Measurements from ENCODE around the gene CCDC43.
A peak's percentile ranks its signal among the peaks of the same experiment; 100 is the strongest.
"Not testable (repeated sequence)": the region's sequence is repeated elsewhere in the genome, so short reads cannot be mapped to it uniquely, and the experiment has no call there.

CCDC43 gene

GRCh38 chr17:44689477-44690217 lies at the start of gene CCDC43:
Gene CCDC43, minus strand, starts transcription at chr17:44689776. Its CDS starts 23 bp downstream, at chr17:44689753.
- DNase-seq (ENCODE audit: low read depth): peak; percentile 87

GRCh38 chr17:44738214-44738906 lies 48.8 kb upstream of the CCDC43 start:
- DNase-seq (ENCODE audit: low read depth): no peak

GRCh38 chr17:44736551-44737240 lies 47.1 kb upstream of the CCDC43 start:
- DNase-seq (ENCODE audit: low read depth): no peak

DNA sequence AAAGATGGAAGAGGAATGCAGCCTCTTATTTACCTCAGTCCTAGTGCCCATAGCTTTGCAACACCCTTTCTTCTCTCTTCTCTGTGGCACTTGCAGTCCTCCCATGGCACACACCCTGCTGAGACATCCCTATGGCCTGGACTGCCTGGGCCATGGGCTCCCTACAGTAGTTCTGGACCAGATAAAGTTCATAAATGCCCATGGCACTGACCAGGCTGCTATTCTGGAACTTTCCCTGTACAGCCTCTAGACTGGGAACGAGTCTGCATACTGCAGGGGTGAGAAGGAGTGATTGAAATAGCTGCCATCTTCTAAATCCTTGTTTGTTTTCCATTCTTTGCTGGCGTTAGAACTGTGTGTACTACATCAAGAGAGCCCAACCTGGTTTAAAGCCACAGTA lies 44.7 kb upstream of the CCDC43 start:
- no peak for DNase-seq (ENCODE audit: low read depth)

- DNase-seq (ENCODE audit: low read depth): no peak
These were observed 44.2 kb upstream of the CCDC43 start for GRCh38 chr17:44733753-44734152.

DNA sequence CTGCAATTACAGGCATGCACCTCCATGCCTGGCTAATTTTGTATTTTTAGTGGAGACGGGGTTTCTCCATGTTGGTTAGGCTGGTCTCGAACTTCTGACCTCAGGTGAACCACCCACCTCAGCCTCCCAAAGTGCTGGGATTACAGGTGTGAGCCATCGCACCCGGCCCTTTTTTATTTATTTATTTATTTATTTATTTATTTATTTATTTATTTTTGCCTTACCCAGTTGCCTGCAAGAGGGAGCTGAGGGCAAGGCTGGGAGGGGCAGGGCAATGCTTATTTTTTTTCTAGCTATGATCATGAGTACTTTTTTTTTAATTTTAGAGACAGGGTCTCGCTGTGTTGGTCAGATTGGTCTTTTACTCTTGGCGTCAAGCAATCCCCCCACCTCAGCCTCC lies 36.5 kb upstream of the CCDC43 start:
- DNase-seq (ENCODE audit: low read depth): not testable (repeated sequence)

DNA sequence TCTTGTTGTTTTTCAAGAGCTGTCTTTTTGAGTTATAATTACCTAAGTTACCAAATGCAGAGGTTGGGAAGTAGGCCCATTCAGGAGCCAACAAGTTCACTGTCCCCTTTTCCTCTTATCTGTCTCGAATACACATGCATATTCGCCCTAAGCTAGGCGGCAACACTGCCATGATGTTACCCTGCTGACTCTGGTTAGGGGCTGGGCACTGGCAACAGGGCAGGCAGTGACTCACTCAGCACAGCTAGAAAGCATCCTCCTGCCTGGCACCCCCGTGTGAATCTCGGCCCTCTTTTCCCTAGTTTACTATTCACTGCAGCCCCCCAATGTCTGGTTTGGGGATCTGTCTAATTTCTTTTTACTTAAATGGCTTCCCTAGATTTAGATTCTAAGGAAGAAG lies 32.7 kb upstream of the CCDC43 start:
- DNase-seq (ENCODE audit: low read depth): no peak

DNA sequence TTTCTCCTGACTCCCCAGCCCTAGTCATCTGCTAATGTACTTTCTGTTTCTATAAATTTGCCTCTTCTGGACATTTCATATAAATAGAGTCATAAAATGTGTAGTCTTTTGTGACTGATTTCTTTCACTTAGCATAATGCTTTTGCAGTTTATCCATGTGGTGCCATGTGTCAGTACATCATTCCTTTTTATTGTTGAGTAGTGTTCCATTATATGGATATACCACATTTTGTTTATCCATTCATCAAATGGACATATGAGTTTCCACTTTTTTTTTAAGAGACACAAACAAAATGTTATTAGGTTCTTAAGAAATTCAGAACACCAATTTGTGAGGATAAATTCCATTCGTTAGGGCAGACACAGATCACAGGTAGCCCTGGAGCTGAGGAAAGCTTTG lies 29.9 kb upstream of the CCDC43 start:
- no peak for DNase-seq (ENCODE audit: low read depth)

- DNase-seq (ENCODE audit: low read depth): peak; percentile 77
These were observed 19.1 kb upstream of the CCDC43 start, which contains the start of gene DBF4B for GRCh38 chr17:44708401-44709263. Gene DBF4B, plus strand, starts transcription at chr17:44708665. Its CDS starts 156 bp downstream, at chr17:44708821.

GRCh38 chr17:44707755-44708400 lies 18.3 kb upstream of the CCDC43 start:
- DNase-seq (ENCODE audit: low read depth): no peak

- DNase-seq (ENCODE audit: low read depth): not testable (repeated sequence)
These were observed 10.7 kb upstream of the CCDC43 start for GRCh38 chr17:44700288-44700687.

- DNase-seq (ENCODE audit: low read depth): no peak
These were observed 4.0 kb upstream of the CCDC43 start for GRCh38 chr17:44693609-44694008.

DNA sequence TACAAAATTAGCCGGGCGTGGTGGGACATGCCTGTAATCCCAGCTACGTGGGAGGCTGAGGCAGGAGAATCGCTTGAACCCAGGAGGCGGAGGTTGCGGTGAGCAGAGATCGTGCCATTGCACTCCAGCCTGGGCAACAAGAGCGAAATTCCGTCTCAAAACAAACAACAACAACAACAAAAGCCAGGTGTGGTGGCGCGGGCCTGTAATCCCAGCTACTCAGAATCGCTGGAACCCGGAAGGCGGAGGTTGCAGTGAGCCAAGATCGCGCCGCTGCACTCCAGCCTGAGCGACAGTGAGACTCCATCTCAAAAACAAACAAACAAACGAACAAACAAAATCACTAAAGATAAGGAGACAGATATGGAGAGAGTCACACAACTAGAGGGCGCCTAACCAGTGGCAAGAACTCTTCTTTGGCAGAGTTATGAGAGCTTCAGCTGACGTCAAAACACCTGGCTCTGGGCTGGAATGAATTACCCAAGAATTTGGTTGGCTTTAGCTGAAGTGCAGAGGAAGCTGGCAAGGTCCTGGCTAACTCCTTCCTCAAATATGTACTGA lies 1.2 kb upstream of the CCDC43 start:
- not testable (repeated sequence) for DNase-seq (ENCODE audit: low read depth)

GRCh38 chr17:44688675-44689476 lies 700 bp downstream of the CCDC43 start:
- no peak for DNase-seq (ENCODE audit: low read depth)

- DNase-seq (ENCODE audit: low read depth): no peak
These were observed 1.4 kb downstream of the CCDC43 start for GRCh38 chr17:44688200-44688599.

GRCh38 chr17:44687756-44688155 lies 1.8 kb downstream of the CCDC43 start:
- no peak for DNase-seq (ENCODE audit: low read depth)

DNA sequence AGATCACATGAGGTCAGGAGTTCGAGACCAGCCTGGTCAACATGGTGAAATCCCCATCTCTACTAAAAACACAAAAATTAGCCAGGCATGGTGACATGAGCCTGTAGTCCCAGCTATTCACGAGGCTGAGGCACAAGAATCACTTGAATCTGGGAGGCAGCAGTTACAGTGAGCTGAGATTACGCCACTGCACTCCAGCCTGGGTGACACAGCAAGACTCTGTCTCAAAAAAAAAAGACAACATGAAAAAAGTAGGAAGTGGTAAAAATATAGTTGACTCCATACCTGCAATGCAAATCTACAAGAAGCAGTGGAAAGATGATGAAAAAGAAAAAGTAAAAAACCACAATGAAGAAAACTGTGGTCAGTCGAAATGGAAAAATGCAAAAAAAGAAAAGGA lies 6.3 kb downstream of the CCDC43 start:
- DNase-seq (ENCODE audit: low read depth): not testable (repeated sequence)

- DNase-seq (ENCODE audit: low read depth): no peak
These were observed 12.4 kb downstream of the CCDC43 start for GRCh38 chr17:44677136-44677535.

DNA sequence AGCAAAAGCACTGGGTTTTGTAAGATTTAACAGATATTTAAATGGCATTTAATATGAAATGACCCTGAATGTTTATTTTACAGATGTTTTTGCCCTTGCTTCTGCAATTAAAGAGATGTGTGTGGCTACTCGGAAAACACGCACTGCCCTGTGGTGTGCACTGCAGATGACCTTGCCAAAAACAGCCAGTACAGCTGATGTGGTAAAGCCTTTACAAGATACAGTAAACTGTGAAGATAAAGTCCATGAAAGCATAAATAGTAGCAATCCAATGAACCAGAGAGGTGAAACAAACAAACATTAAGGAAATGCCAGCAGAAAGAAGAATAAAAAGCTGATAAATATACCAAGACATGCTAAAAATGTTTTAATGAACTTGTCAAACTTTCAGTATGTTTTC lies 15.7 kb downstream of the CCDC43 start:
- DNase-seq (ENCODE audit: low read depth): no peak

DNA sequence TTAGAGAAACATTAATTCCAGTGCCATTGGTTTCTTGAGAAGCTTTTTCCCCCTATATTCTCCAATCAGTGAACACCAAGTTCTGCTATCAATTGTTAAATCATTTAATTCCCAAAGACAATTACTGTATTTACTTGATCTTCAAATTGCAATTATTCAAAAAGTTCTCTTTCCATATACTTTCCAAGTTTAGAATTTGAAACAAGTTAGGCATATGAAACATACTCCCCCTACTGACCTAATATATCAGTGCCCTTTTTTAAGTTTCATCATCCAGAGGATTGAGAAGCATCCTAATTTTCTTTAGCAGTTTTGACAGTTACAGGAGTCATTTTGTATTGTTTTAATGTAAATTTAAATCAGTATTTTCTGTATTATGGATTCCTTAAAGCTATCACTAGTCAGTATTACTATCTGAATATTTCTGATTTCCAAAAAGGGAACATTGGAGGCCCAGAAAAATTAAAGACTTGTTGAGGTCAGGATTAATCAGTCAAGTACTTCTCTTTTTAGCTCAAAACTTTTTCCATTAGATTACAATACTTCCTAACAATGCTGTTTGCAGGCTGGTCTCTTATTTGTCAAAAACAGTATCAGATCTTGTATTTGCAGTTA lies 17.0 kb downstream of the CCDC43 start:
- no peak for DNase-seq (ENCODE audit: low read depth)
